Measurements from ENCODE around the gene MAP9.
"Not testable (repeated sequence)": the region's sequence is repeated elsewhere in the genome, so short reads cannot be mapped to it uniquely, and the experiment has no call there.

Gene MAP9

DNA sequence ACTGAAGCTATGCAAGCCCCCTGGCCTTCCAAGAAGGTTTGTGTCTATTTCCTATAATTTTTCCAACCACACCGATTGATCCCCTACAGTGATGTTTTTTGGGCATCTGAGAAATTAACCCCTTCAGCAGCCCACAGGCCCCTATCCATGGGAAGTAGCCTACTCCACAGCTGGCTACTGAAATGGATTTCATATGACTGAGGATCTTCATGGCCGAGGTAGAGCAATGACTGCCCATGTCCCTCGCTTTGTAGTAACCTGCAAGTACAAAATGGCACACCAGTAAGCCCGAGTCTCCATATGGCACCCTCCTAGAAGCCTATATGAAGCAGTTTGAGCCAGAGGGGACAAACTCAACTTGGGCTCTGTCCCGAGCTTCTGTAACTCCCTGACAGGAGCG lies 36.8 kb downstream of the MAP9 start:
- no peak for DNase-seq

DNA sequence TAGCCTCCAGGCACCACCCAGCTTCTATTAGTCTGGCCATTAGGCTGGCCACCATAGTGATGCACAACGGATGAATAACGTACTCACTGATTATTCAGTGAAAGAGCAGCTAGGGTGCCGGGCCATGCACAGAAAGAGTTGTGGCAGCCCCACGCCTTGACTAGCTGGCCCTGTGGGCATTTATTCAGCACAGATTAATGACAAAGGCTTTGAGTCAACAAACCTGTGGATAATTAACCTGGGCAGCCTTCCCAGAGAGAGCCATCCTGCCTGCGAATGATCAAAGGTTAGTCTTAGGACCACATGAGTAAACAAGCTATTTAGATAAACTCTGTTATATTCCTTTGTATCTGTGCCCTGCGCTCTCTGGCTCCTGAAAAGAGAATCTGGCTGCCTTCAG lies 37.2 kb downstream of the MAP9 start:
- no peak for DNase-seq

DNA sequence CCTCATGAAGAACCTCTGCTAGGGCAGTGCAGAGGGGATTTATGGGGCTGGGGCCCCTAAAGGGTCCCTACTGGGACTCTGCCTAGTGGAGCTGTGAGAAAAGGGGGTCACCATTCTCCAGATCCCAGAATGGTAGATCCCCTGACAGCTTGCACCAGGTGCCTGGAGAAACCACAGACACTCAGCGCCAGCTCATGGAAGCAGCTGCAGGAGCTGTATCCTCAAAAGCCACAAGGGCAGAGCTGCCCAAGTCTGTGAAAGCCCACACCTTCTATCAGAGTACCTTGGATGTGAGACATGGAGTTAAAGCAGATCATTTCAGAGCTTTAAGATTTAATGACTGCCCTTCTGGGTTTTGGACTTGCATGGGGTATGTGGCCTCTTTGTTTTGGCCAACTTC lies 38.6 kb downstream of the MAP9 start:
- no peak for DNase-seq

DNA sequence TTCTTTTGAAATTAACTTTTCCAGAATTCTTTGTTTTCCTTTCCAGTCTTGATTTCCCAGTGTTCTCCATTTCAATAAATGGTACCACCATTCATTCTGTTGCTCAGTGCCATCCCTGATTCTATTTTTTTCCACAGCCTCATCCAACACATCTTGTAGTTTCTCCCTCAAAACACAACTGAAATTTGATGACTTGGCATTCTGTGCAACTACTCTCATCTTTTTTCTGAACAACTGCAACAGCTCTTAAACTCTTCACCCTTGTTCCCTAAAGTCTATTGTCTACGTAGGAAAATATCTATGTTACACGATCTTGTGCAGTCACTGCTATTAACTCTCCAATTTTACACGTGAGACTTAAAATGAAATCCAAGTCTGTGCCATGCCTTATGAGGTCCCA lies 40.5 kb downstream of the MAP9 start:
- DNase-seq: no peak

GRCh38 chr4:155331478-155331877 lies 45.3 kb downstream of the MAP9 start:
- no peak for DNase-seq

- DNase-seq: no peak
Observed at GRCh38 chr4:155322782-155323181, 54.0 kb downstream of the MAP9 start.

DNA sequence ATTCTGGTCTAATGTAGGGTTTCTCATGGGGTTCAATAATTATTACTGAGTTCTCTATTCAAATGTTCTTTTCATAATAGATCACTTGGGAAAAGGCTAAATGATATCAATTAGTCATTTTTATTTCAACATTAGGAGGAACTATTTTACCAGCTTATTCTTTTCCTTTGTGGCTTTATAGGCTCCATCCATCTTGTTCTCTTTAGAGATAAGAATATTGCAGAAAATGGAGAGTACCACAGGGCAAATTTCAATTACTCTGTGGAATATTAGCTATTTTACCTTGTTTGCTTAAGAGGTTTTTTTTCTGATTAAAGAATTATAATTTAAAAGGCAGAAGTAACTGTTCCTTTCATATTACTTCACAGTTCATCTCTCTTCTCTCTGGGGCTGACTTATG lies 55.8 kb downstream of the MAP9 start:
- DNase-seq: no peak

DNA sequence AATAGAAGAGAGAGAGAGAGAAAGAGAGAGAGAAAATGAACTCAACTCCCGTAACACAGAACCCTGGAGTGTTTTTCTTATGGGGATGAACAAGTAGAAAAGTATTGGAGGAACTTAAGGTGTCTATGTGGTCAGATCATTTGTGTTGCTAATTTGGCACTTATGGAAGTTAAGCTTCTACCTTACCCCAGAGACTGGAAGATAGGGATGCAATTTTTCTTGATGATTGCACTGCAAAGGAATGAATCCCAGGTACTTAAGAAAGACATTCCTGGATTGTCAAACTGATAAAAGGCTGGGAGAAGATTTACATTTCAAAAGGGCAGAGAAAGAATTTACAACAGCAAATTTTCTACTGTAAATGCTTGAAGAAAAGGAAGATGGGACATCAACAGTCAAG lies 57.2 kb downstream of the MAP9 start:
- no peak for DNase-seq

DNA sequence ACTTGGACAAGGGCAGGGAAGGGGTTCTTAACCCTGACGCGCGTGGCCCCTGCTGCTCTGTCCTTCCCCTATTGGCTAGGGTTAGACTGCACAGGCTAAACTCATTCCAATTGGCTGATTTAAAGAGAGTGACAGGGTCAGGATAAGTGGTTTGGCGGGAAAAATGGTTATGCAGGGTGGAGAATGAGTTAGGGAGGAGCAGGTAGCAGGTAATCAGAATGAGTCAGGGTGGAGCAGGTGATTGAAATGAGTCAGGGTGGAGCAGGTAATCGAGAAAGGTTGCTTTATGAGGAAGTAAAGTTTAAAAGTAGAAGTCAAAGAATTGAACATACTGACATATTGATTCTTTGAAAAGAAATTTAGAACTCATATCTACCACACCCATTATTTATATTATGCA lies 64.7 kb downstream of the MAP9 start:
- not testable (repeated sequence) for DNase-seq

- no peak for DNase-seq
Observed at GRCh38 chr4:155307731-155308277, 69.0 kb downstream of the MAP9 start.

DNA sequence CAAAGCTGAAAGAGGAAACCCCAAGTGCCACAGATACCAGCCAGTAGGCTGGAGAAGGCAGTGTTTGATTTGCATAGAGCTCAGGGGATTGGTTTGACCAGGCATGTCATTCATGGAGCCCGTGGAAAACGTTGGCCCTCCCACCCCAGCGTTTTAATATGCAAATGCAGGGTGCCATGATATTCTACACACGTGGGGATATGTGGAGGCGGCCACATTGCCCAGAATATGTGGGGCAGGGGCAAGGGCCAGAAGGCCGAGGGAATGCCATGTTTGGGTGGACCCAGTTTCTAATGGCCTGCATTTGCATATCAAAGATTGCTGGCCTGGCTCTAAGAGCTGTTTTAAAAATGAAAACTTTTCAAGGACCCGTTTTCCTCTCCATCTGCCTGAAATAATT lies 71.1 kb downstream of the MAP9 start:
- DNase-seq: no peak

- no peak for DNase-seq
Observed at GRCh38 chr4:155304375-155304774, 72.4 kb downstream of the MAP9 start.

GRCh38 chr4:155299103-155299502 lies 77.7 kb downstream of the MAP9 start:
- DNase-seq: no peak

Measured in NCI-H2029 (cell line).